GM19099 (cell line): ENCODE measurements around the gene MPV17.

ENCODE experiments used
- POLR2A ChIP-seq: IDR thresholded peaks from 3 replicates; pipeline ENCODE4 v1.6.1; 2011; ENCODE audit warnings: low read depth; ENCODE audit not compliant: insufficient read length; ENCODE audit errors: extremely low read depth

Gene MPV17

GRCh38 chr2:27322766-27323595, at the start of gene MPV17:
Gene MPV17, minus strand, starts transcription at chr2:27323097. Its CDS starts 580 bp downstream, at chr2:27322517.
- peak; percentile 95 for TF ChIP-seq POLR2A

GRCh38 chr2:27370816-27371620, 48.1 kb upstream of the MPV17 start:
- peak; percentile 28 for TF ChIP-seq POLR2A

GRCh38 chr2:27370026-27370815, 47.3 kb upstream of the MPV17 start, which contains the start of the genes EIF2B4 and SNX17:
Gene EIF2B4, minus strand, starts transcription at chr2:27370338. Its CDS starts 24 bp downstream, at chr2:27370314.
Gene SNX17, plus strand, starts transcription at chr2:27370616. Its CDS starts 128 bp downstream, at chr2:27370744.
- peak; percentile 89 for TF ChIP-seq POLR2A

GRCh38 chr2:27369471-27370025, 46.7 kb upstream of the MPV17 start:
- TF ChIP-seq POLR2A: no peak

GRCh38 chr2:27363933-27364332, 41.0 kb upstream of the MPV17 start:
- TF ChIP-seq POLR2A: no peak

GRCh38 chr2:27362678-27363420, 40.0 kb upstream of the MPV17 start:
- no peak for TF ChIP-seq POLR2A

- TF ChIP-seq POLR2A: peak; percentile 75
Measured at GRCh38 chr2:27356382-27357181, 33.7 kb upstream of the MPV17 start, which contains the start of gene GTF3C2. Gene GTF3C2, minus strand, starts transcription at chr2:27356764. Its CDS starts 13,210 bp downstream, at chr2:27343554.

- TF ChIP-seq POLR2A: no peak
Measured at GRCh38 chr2:27356056-27356381, 33.1 kb upstream of the MPV17 start.

GRCh38 chr2:27354597-27354927, 31.7 kb upstream of the MPV17 start:
- TF ChIP-seq POLR2A: no peak

- TF ChIP-seq POLR2A: no peak
Measured at GRCh38 chr2:27353762-27354596, 31.1 kb upstream of the MPV17 start.

GRCh38 chr2:27351802-27352598, 29.1 kb upstream of the MPV17 start:
- no peak for TF ChIP-seq POLR2A
